NCI-H1417 treated with DMSO at 0.1 percent for 48 hours (cell line): Measurements from ENCODE around the gene MAGEA3.
"Not testable (repeated sequence)": the region's sequence is repeated elsewhere in the genome, so short reads cannot be mapped to it uniquely, and the experiment has no call there.

Experiments used
- DNase-seq: peaks from one replicate; lab custom pipeline; 2025; lab: John Stamatoyannopoulos, UW

Gene MAGEA3

DNA sequence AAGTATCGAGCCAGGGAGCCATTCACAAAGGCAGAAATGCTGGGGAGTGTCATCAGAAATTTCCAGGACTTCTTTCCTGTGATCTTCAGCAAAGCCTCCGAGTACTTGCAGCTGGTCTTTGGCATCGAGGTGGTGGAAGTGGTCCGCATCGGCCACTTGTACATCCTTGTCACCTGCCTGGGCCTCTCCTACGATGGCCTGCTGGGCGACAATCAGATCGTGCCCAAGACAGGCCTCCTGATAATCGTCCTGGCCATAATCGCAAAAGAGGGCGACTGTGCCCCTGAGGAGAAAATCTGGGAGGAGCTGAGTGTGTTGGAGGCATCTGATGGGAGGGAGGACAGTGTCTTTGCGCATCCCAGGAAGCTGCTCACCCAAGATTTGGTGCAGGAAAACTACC is 37.9 kb downstream of the MAGEA3 start:
- not testable (repeated sequence) for DNase-seq

- DNase-seq, result no peak
These were observed 40.0 kb downstream of the MAGEA3 start for GRCh38 chrX:152738560-152738959.
